ENCODE results near the gene SYTL1.
"Not testable (repeated sequence)": the region's sequence is repeated elsewhere in the genome, so short reads cannot be mapped to it uniquely, and the experiment has no call there.

Gene SYTL1

GRCh38 chr1:27381969-27382762 lies 40.3 kb downstream of the SYTL1 start:
- in situ Hi-C loops (cut with MboI; ENCODE audit: low sequenced_read_pairs), result no loop called here

GRCh38 chr1:27383039-27383605 lies 41.3 kb downstream of the SYTL1 start, which contains the start of gene CD164L2:
CD164L2 (minus strand) TSS chr1:27383333; CDS start chr1:27383239, 94 bp downstream.
- in situ Hi-C loops (cut with MboI; ENCODE audit: low sequenced_read_pairs), result no loop called here

GRCh38 chr1:27383661-27384060 lies 41.8 kb downstream of the SYTL1 start:
- in situ Hi-C loops (cut with MboI; ENCODE audit: low sequenced_read_pairs), result no loop called here

- in situ Hi-C loops (cut with MboI; ENCODE audit: low sequenced_read_pairs), result not testable (repeated sequence)
Measured at GRCh38 chr1:27384797-27385196, 43.0 kb downstream of the SYTL1 start.

- in situ Hi-C loops (cut with MboI; ENCODE audit: low sequenced_read_pairs), result no loop called here
Measured at GRCh38 chr1:27388337-27389005, 46.6 kb downstream of the SYTL1 start.

- in situ Hi-C loops (cut with MboI; ENCODE audit: low sequenced_read_pairs), result loop anchor here (5.0 kb wide), 1 partner anchor 89 kb away; no protein-coding TSS in a partner anchor
Measured at GRCh38 chr1:27391511-27392095, 49.8 kb downstream of the SYTL1 start.

- in situ Hi-C loops (cut with MboI; ENCODE audit: low sequenced_read_pairs), result loop anchor here (5.0 kb wide), 1 partner anchor 90 kb away; no protein-coding TSS in a partner anchor
Measured at GRCh38 chr1:27392096-27392777, 50.4 kb downstream of the SYTL1 start, which contains the start of gene GPR3. GPR3 (plus strand) TSS chr1:27392622; CDS start chr1:27393799, 1,177 bp downstream.

- in situ Hi-C loops (cut with MboI; ENCODE audit: low sequenced_read_pairs), result loop anchor here (5.0 kb wide), 1 partner anchor 91 kb away; no protein-coding TSS in a partner anchor
Measured at GRCh38 chr1:27392778-27393635, 51.2 kb downstream of the SYTL1 start.

- in situ Hi-C loops (cut with MboI; ENCODE audit: low sequenced_read_pairs), result loop anchor here (5.0 kb wide), 1 partner anchor 91 kb away; no protein-coding TSS in a partner anchor
Measured at GRCh38 chr1:27393641-27394281, 51.9 kb downstream of the SYTL1 start.

- in situ Hi-C loops (cut with MboI; ENCODE audit: low sequenced_read_pairs), result loop anchor here (5.0 kb wide), 1 partner anchor 92 kb away; no protein-coding TSS in a partner anchor
Measured at GRCh38 chr1:27394282-27394658, 52.4 kb downstream of the SYTL1 start.

- in situ Hi-C loops (cut with MboI; ENCODE audit: low sequenced_read_pairs), result loop anchor here (5.0 kb wide), 1 partner anchor 93 kb away; no protein-coding TSS in a partner anchor
Measured at GRCh38 chr1:27394925-27395324, 53.1 kb downstream of the SYTL1 start.

GRCh38 chr1:27395441-27396195 lies 53.8 kb downstream of the SYTL1 start:
- in situ Hi-C loops (cut with MboI; ENCODE audit: low sequenced_read_pairs), result no loop called here

GRCh38 chr1:27397110-27397509 lies 55.3 kb downstream of the SYTL1 start:
- in situ Hi-C loops (cut with MboI; ENCODE audit: low sequenced_read_pairs), result no loop called here

- in situ Hi-C loops (cut with MboI; ENCODE audit: low sequenced_read_pairs), result no loop called here
Measured at GRCh38 chr1:27397749-27398148, 55.9 kb downstream of the SYTL1 start.

GRCh38 chr1:27398405-27399149 lies 56.8 kb downstream of the SYTL1 start:
- in situ Hi-C loops (cut with MboI; ENCODE audit: low sequenced_read_pairs), result no loop called here

GRCh38 chr1:27399251-27400025 lies 57.6 kb downstream of the SYTL1 start:
- in situ Hi-C loops (cut with MboI; ENCODE audit: low sequenced_read_pairs), result no loop called here

Measured in HL-60/S4 treated with phorbol 12-myristate 13-acetate at 8.2 ng/mL for 4 days and 3 days (cell line).